ENCODE measurements around the gene ZNF827.

DNA sequence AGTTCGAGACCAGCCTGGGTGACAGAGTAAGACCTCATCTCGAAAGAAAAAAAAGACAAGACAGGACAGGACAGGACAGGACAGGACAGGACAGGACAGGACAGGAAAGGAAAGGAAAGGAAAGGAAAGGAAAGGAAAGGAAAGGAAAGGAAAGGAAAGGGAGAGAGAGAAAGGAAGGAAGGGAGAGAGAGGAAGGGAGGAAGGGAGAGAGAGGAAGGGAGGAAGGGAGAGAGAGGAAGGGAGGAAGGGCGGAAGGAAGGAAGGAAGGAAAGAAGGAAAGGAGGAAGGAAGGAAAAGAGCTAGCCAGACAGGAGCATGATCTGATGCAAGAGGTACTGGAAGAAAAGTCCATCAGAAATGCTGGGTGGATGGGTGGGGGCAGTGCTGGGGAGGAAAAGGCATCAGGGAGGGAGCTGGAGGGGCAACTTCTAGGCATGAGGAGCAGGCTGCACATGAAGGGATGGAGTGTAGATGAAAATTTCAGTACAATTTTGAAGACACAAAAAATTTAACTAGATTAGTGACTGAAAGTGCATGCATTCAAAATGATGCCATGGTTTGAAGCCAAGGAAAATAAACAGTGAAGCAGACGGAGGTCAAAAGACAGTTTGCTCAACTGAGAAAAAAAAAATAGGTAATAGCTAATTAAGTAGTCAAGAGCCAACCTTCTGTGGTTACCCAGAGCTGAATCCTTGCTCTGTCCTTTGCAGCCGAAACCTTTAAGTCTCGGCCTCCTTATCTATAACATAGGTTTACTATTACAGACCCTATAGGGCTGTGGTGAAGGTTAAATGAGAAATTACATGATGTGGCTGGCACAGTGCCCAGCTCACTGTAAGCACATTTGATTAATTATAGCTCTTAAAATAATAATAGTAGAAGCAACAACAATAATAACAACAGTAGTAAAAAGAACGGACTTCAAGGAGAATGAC, 59.9 kb downstream of the ZNF827 start:
- TF ChIP-seq, protein P1, sequence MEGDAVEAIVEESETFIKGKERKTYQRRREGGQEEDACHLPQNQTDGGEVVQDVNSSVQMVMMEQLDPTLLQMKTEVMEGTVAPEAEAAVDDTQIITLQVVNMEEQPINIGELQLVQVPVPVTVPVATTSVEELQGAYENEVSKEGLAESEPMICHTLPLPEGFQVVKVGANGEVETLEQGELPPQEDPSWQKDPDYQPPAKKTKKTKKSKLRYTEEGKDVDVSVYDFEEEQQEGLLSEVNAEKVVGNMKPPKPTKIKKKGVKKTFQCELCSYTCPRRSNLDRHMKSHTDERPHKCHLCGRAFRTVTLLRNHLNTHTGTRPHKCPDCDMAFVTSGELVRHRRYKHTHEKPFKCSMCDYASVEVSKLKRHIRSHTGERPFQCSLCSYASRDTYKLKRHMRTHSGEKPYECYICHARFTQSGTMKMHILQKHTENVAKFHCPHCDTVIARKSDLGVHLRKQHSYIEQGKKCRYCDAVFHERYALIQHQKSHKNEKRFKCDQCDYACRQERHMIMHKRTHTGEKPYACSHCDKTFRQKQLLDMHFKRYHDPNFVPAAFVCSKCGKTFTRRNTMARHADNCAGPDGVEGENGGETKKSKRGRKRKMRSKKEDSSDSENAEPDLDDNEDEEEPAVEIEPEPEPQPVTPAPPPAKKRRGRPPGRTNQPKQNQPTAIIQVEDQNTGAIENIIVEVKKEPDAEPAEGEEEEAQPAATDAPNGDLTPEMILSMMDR (IDR thresholded peaks at IDR 0.05), result no peak
- TF ChIP-seq POLR2A (IDR thresholded peaks at IDR 0.05), result no peak

All from lower leg skin (tissue), 3 donors.